IMR-90 (cell line): Measurements from ENCODE around the gene BLOC1S5. TPM values are rescaled to one million over a fixed set of nuclear protein-coding genes. Genes with fewer than 3 reads are reported as not detected.

Experiments used
- ATAC-seq: fragments of 200-7000 bp; cut with Tn5 transposase; 2 replicates; pipeline ENCODE4 v1.9.1; 2020; ENCODE audit warnings: low read depth, mild to moderate bottlenecking, moderate library complexity
- BruUV-seq: library from RNA; stranded (reverse); fragments of 400-500 nt; replicated peaks from 2 replicates; lab custom pipeline; 2021; lab: Mats Ljungman, UMichigan
- CTCF ChIA-PET: fragments of 300-600 bp; formaldehyde crosslinking; extraction: SDS; loops from one replicate; lab custom pipeline; 2021; ENCODE audit warnings: antibody characterized with exemption; lab: Yijun Ruan, JAX
- POLR2A ChIA-PET: fragments of 300-600 bp; sonication (Branson Sonifier 250); formaldehyde crosslinking; loops from one replicate; lab custom pipeline; 2022; ENCODE audit warnings: antibody characterized with exemption; ENCODE audit not compliant: unreplicated experiment; lab: Charles Lee
- DNase-seq: peaks from one replicate; pipeline ENCODE4 v3.0.0; 2013
- H2AFZ ChIP-seq: replicated peaks from 2 replicates; pipeline ENCODE3; 2013; ENCODE audit warnings: low read length, mild to moderate bottlenecking; ENCODE audit not compliant: poor library complexity
- H2AK5ac ChIP-seq: 2 replicates; pipeline ENCODE4 v1.6.1; 2013; ENCODE audit warnings: low read depth, low read length, inconsistent platforms
- H2AK9ac ChIP-seq: replicated peaks from 2 replicates; pipeline ENCODE3; 2013; ENCODE audit warnings: mild to moderate bottlenecking, low read depth, low read length, moderate library complexity; ENCODE audit not compliant: poor library complexity
- H2BK120ac ChIP-seq: 2 replicates; pipeline ENCODE4 v1.6.1; 2013; ENCODE audit warnings: low read depth, low read length, inconsistent platforms
- H2BK15ac ChIP-seq: 3 replicates; pipeline ENCODE4 v1.6.1; 2013; ENCODE audit warnings: low read depth, low read length, inconsistent platforms
- H2BK20ac ChIP-seq: 2 replicates; pipeline ENCODE4 v1.6.1; 2013; ENCODE audit warnings: low read depth, mild to moderate bottlenecking, inconsistent platforms, low read length, moderate library complexity
- H2BK5ac ChIP-seq: 2 replicates; pipeline ENCODE4 v1.6.1; 2013; ENCODE audit warnings: mild to moderate bottlenecking, low read depth, low read length, inconsistent platforms; ENCODE audit not compliant: poor library complexity, severe bottlenecking
- H3K14ac ChIP-seq: replicated peaks from 2 replicates; pipeline ENCODE4 v1.6.1; 2013; ENCODE audit warnings: low read depth, low read length, inconsistent platforms
- H3K18ac ChIP-seq: 2 replicates; pipeline ENCODE4 v1.6.1; 2013; ENCODE audit warnings: low read depth, low read length, control low read depth
- H3K23ac ChIP-seq: 2 replicates; pipeline ENCODE4 v1.6.1; 2013; ENCODE audit warnings: low read depth, low read length, inconsistent platforms
- H3K27ac ChIP-seq: 2 replicates; pipeline ENCODE4 v1.5.1; 2013; ENCODE audit warnings: mild to moderate bottlenecking, control low read depth, low read length; ENCODE audit not compliant: insufficient read depth
- H3K27me3 ChIP-seq: 2 replicates; pipeline ENCODE4 v1.6.1; 2013; ENCODE audit warnings: low read length; ENCODE audit not compliant: control insufficient read depth, insufficient read depth
- H3K36me3 ChIP-seq: 2 replicates; pipeline ENCODE4 v1.6.1; 2013; ENCODE audit warnings: low read length, mixed read lengths; ENCODE audit not compliant: control insufficient read depth, insufficient read depth
- H3K4ac ChIP-seq: 2 replicates; pipeline ENCODE4 v1.6.1; 2013; ENCODE audit warnings: low read depth, low read length, inconsistent platforms
- H3K4me1 ChIP-seq: 2 replicates; pipeline ENCODE4 v1.6.1; 2013; ENCODE audit warnings: low read length, mixed read lengths; ENCODE audit not compliant: control insufficient read depth, insufficient read depth
- H3K4me2 ChIP-seq: 2 replicates; pipeline ENCODE4 v1.6.1; 2013; ENCODE audit warnings: low read depth, mild to moderate bottlenecking, control low read depth, low read length, moderate library complexity
- H3K4me3 ChIP-seq: 2 replicates; pipeline ENCODE4 v1.5.1; 2013; ENCODE audit warnings: low read depth, mild to moderate bottlenecking, control low read depth, low read length, moderate library complexity; ENCODE audit not compliant: insufficient read depth
- H3K56ac ChIP-seq: 2 replicates; pipeline ENCODE4 v1.6.1; 2013; ENCODE audit warnings: low read length, inconsistent platforms; ENCODE audit not compliant: insufficient read depth; ENCODE audit errors: extremely low read depth
- H3K79me1 ChIP-seq, 2 experiments: 2 replicates each; pipeline ENCODE4 v1.6.1; 2013; ENCODE audit warnings: low read length in 2 of 2, inconsistent platforms in 1 of 2, low read depth in 1 of 2
- H3K9ac ChIP-seq: 2 replicates; pipeline ENCODE4 v1.6.1; 2013; ENCODE audit warnings: low read depth, low read length, control low read depth
- H3K9me1 ChIP-seq: 2 replicates; pipeline ENCODE4 v1.6.1; 2013; ENCODE audit warnings: low read length, inconsistent platforms; ENCODE audit not compliant: insufficient read depth
- H3K9me3 ChIP-seq: 2 replicates; pipeline ENCODE4 v1.6.1; 2013; ENCODE audit warnings: low read length; ENCODE audit not compliant: control insufficient read depth, insufficient read depth
- H4K20me1 ChIP-seq: 2 replicates; pipeline ENCODE4 v1.6.1; 2013; ENCODE audit warnings: low read length, inconsistent platforms; ENCODE audit not compliant: insufficient read depth
- H4K5ac ChIP-seq: 2 replicates; pipeline ENCODE4 v1.6.1; 2013; ENCODE audit warnings: mild to moderate bottlenecking, low read depth, low read length, control low read depth
- H4K8ac ChIP-seq, 2 experiments: 2 replicates each; pipeline ENCODE4 v1.6.1; 2013; ENCODE audit warnings: low read depth in 2 of 2, low read length in 2 of 2, control low read depth in 1 of 2, inconsistent platforms in 1 of 2
- H4K91ac ChIP-seq: 2 replicates; pipeline ENCODE4 v1.6.1; 2013; ENCODE audit warnings: low read depth, low read length, inconsistent platforms; ENCODE audit not compliant: insufficient read depth
- BHLHE40 ChIP-seq: fragments of 150-350 bp; IDR thresholded peaks from 2 replicates; pipeline ENCODE4 v1.6.1; 2016; ENCODE audit warnings: mild to moderate bottlenecking, low read depth, low read length
- CEBPB ChIP-seq: IDR thresholded peaks from 2 replicates; pipeline ENCODE4 v1.6.1; 2012; ENCODE audit warnings: low read depth, low read length, improper control_type of control experiment
- CHD1 ChIP-seq: IDR thresholded peaks from 2 replicates; pipeline ENCODE4 v1.6.1; 2012; ENCODE audit warnings: low read depth, low read length, improper control_type of control experiment
- CTCF ChIP-seq: conservative IDR thresholded peaks from 2 replicates; pipeline ENCODE4 v1.5.1; 2012; ENCODE audit warnings: mild to moderate bottlenecking, low read depth, low read length, improper control_type of control experiment
- FOS ChIP-seq: fragments of 150-350 bp; IDR thresholded peaks from 2 replicates; pipeline ENCODE4 v1.6.1; 2016; ENCODE audit warnings: low read depth, low read length
- MAFK ChIP-seq: IDR thresholded peaks from 2 replicates; pipeline ENCODE4 v1.6.1; 2012; ENCODE audit warnings: low read depth, low read length, improper control_type of control experiment
- MAZ ChIP-seq: IDR thresholded peaks from 2 replicates; pipeline ENCODE4 v1.6.1; 2012; ENCODE audit warnings: low read depth, mild to moderate bottlenecking, low read length, improper control_type of control experiment, moderate library complexity, borderline replicate concordance
- MXI1 ChIP-seq: IDR thresholded peaks from 2 replicates; pipeline ENCODE4 v1.6.1; 2012; ENCODE audit warnings: low read depth, mild to moderate bottlenecking, low read length, moderate library complexity, borderline replicate concordance
- NFE2L2 ChIP-seq: fragments of 150-350 bp; IDR thresholded peaks from 2 replicates; pipeline ENCODE4 v1.6.1; 2016; ENCODE audit warnings: low read depth, mild to moderate bottlenecking, low read length
- POLR2A ChIP-seq: IDR thresholded peaks from 2 replicates; pipeline ENCODE4 v1.6.1; 2012; ENCODE audit warnings: mild to moderate bottlenecking, low read depth, low read length
- RAD21 ChIP-seq: IDR thresholded peaks from 2 replicates; pipeline ENCODE4 v1.6.1; 2012; ENCODE audit warnings: low read length, improper control_type of control experiment
- RCOR1 ChIP-seq: IDR thresholded peaks from 2 replicates; pipeline ENCODE4 v1.6.1; 2012; ENCODE audit warnings: mild to moderate bottlenecking, low read length, improper control_type of control experiment; ENCODE audit not compliant: insufficient replicate concordance
- RFX5 ChIP-seq: IDR thresholded peaks from 2 replicates; pipeline ENCODE4 v1.8.0; 2012; ENCODE audit warnings: low read depth, mild to moderate bottlenecking, low read length, moderate library complexity
- SMC3 ChIP-seq: fragments of 150-350 bp; IDR thresholded peaks from 2 replicates; pipeline ENCODE4 v1.6.1; 2016; ENCODE audit warnings: low read depth, mild to moderate bottlenecking, antibody characterized with exemption, low read length, moderate library complexity
- USF2 ChIP-seq: fragments of 150-350 bp; IDR thresholded peaks from 2 replicates; pipeline ENCODE4 v1.6.1; 2017; ENCODE audit warnings: mild to moderate bottlenecking, antibody characterized with exemption, low read length, low read depth
- WGBS, 2 experiments: methylation state at CpG; one replicate each; pipeline versions ENCODE4 v1.1.5 to v1.1.7; 2013; ENCODE audit warnings: missing lambda C conversion rate in 2 of 2; ENCODE audit not compliant: insufficient read length in 1 of 2; ENCODE audit errors: extremely low coverage in 2 of 2; 5-methylcytosine and 5-hydroxymethylcytosine counted together
- dilution Hi-C: fragments of 300-500 bp; cut with HindIII; formaldehyde crosslinking; loops from one replicate; pipeline ENCODE4 v1.14.3; 2018; ENCODE audit warnings: low sequenced_read_pairs; ENCODE audit not compliant: unreplicated experiment
- in situ Hi-C: fragments of 300-500 bp; cut with MboI; formaldehyde crosslinking; loops from 3 replicates; pipeline ENCODE4 v1.14.3; 2019; ENCODE audit warnings: low sequenced_read_pairs, inconsistent platforms, mixed read lengths
- intact Hi-C: fragments of 100-400 bp; cut with micrococcal nuclease; formaldehyde crosslinking; loops from 2 replicates; pipeline ENCODE4 v1.10.0; 2022
- polyA plus RNA-seq, 3 experiments: library from polyadenylated mRNA; depleted of rRNA; stranded (reverse); fragments of >200 nt; gene quantifications; 2 replicates each; pipeline ENCODE4 v1.2.3, GENCODE V29; 2012; ENCODE audit warnings: low replicate concordance in 1 of 3
- total RNA-seq: library from RNA; depleted of rRNA; stranded (reverse); fragments of >200 nt; gene quantifications from 2 replicates; pipeline ENCODE4 v1.2.3, GENCODE V29; 2012
- TF ChIP-seq, protein P1 (sequence below): fragments of 150-350 bp; IDR thresholded peaks from 2 replicates; pipeline ENCODE4 v1.6.1; 2016; ENCODE audit warnings: low read depth, mild to moderate bottlenecking, low read length, moderate library complexity, borderline replicate concordance

BLOC1S5 gene
- total and polyA plus RNA-seq, 2 of the 4 experiments (the other 2 are of a cell fraction): 4.8 to 17.2 TPM

GRCh38 chr6:7986219-7986618 lies 78.0 kb downstream of the BLOC1S5 start:
- no peak overlapping the region for H3K27ac ChIP-seq
- no peaks in the 10 kb centered on the region for H3K9me1 ChIP-seq
- TF ChIP-seq RCOR1 (no peak), NFE2L2 (no peak), FOS (no peak), MXI1 (no peak), MAFK (no peak), CEBPB (no peak), BHLHE40 (no peak), CTCF (no peak), MAZ (no peak), SMC3 (no peak), RAD21 (no peak), USF2 (no peak), POLR2A (no peak), RFX5 (no peak), CHD1 (no peak)
- TF ChIP-seq, protein P1, sequence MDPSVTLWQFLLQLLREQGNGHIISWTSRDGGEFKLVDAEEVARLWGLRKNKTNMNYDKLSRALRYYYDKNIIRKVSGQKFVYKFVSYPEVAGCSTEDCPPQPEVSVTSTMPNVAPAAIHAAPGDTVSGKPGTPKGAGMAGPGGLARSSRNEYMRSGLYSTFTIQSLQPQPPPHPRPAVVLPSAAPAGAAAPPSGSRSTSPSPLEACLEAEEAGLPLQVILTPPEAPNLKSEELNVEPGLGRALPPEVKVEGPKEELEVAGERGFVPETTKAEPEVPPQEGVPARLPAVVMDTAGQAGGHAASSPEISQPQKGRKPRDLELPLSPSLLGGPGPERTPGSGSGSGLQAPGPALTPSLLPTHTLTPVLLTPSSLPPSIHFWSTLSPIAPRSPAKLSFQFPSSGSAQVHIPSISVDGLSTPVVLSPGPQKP: no peak
- no peaks in the 10 kb centered on the region for H3K9me3 ChIP-seq
- H4K8ac ChIP-seq: no peak overlapping the region
- no peak overlapping the region for H3K4ac ChIP-seq
- no peak overlapping the region for H4K5ac ChIP-seq
- H3K79me1 ChIP-seq: no peaks in the 10 kb centered on the region
- ChIA-PET CTCF (no interaction called here), POLR2A (no interaction called here)
- in situ Hi-C loops (loop anchor here (5.0 kb wide), 1 partner anchor 264 kb away; no protein-coding TSS in a partner anchor), intact Hi-C loops (no loop called here), dilution Hi-C loops (no loop called here)
- no peak overlapping the region for H3K56ac ChIP-seq
- no peaks in the 10 kb centered on the region for H4K20me1 ChIP-seq
- no peak overlapping the region for H2BK5ac ChIP-seq
- no peak overlapping the region for H3K23ac ChIP-seq
- no peak overlapping the region for H2AK5ac ChIP-seq
- H2AK9ac ChIP-seq: no peak overlapping the region
- no peak overlapping the region for H3K9ac ChIP-seq
- no peak overlapping the region for H2AFZ ChIP-seq
- WGBS, 2 experiments: 97% methylated on average over 21 of the region's 31 CpGs; no CpG with 5 or more reads in 1 of the 2 experiments
- H3K27me3 ChIP-seq: no peaks in the 10 kb centered on the region
- no peak for DNase-seq
- no peak overlapping the region for H3K14ac ChIP-seq
- no peak overlapping the region for H2BK120ac ChIP-seq
- no peak overlapping the region for H2BK20ac ChIP-seq
- no peak overlapping the region for H3K18ac ChIP-seq
- H3K4me3 ChIP-seq: no peak overlapping the region
- no peaks in the 10 kb centered on the region for H3K4me1 ChIP-seq
- BruUV-seq: no TSS peak
- no peak overlapping the region for H2BK15ac ChIP-seq
- no peak overlapping the region for H4K91ac ChIP-seq
- no peaks in the 10 kb centered on the region for H3K36me3 ChIP-seq
- H3K4me2 ChIP-seq: no peak overlapping the region
- no peak for ATAC-seq
